CD4-positive, CD25-positive, alpha-beta regulatory T cell (primary cell): ENCODE results near the gene CLCA1. TPM values are rescaled to one million over a fixed set of nuclear protein-coding genes. Genes with fewer than 3 reads are reported as not detected.

Experiments used
- ATAC-seq, 2 donors: fragments of 150-1000 bp; cut with Tn5 transposase; one replicate each; pipeline ENCODE4 v1.10.0; 2021; ENCODE audit warnings: low read depth in 2 of 2, moderate number of reproducible peaks in 2 of 2, moderate library complexity in 1 of 2
- DNase-seq, 3 donors: peaks; one replicate each; pipeline versions ENCODE4 v3.0.0 to v3.0.0-alpha.2; 2012 to 2022; ENCODE audit warnings: mixed read lengths in 1 of 3
- H3K27ac ChIP-seq: one replicate; pipeline ENCODE4 v1.7.0; 2013; ENCODE audit warnings: mild to moderate bottlenecking, low read length; ENCODE audit not compliant: insufficient read depth, poor library complexity, severe bottlenecking
- H3K27me3 ChIP-seq: one replicate; pipeline ENCODE4 v1.7.0; 2013; ENCODE audit warnings: low read length; ENCODE audit not compliant: control insufficient read depth, insufficient read depth
- H3K36me3 ChIP-seq: one replicate; pipeline ENCODE4 v1.7.0; 2013; ENCODE audit warnings: mild to moderate bottlenecking, low read length, moderate library complexity; ENCODE audit not compliant: control insufficient read depth, insufficient read depth
- H3K4me1 ChIP-seq: 2 replicates; pipeline ENCODE4 v1.7.0; 2013; ENCODE audit warnings: mild to moderate bottlenecking, low read length; ENCODE audit not compliant: insufficient read depth, control insufficient read depth, poor library complexity, severe bottlenecking
- H3K4me3 ChIP-seq: one replicate; pipeline ENCODE4 v1.7.0; 2013; ENCODE audit warnings: low read depth, mild to moderate bottlenecking, low read length, moderate library complexity
- H3K9me3 ChIP-seq, 2 experiments: 1 replicate in 1 of 2; 2 replicates in 1 of 2; pipeline ENCODE4 v1.7.0; 2013; ENCODE audit warnings: low read length in 2 of 2, mild to moderate bottlenecking in 1 of 2, moderate library complexity in 1 of 2; ENCODE audit not compliant: control insufficient read depth in 2 of 2
- H3K27ac Mint-ChIP-seq, 3 donors: one replicate each; pipeline ENCODE4 v1.8.0; 2020 to 2022; ENCODE audit warnings: mild to moderate bottlenecking in 3 of 3, mixed read lengths in 3 of 3, moderate library complexity in 2 of 3
- H3K27me3 Mint-ChIP-seq: one replicate; pipeline ENCODE4 v1.8.0; 2022; ENCODE audit warnings: mild to moderate bottlenecking, mixed read lengths
- H3K36me3 Mint-ChIP-seq: one replicate; pipeline ENCODE4 v1.8.0; 2020; ENCODE audit warnings: mixed read lengths
- H3K4me1 Mint-ChIP-seq, 4 donors: one replicate each; pipeline ENCODE4 v1.8.0; 2020 to 2022; ENCODE audit warnings: mixed read lengths in 4 of 4, mild to moderate bottlenecking in 1 of 4
- H3K4me3 Mint-ChIP-seq, 4 donors: one replicate each; pipeline ENCODE4 v1.8.0; 2020 to 2022; ENCODE audit warnings: mild to moderate bottlenecking in 4 of 4, mixed read lengths in 4 of 4, moderate library complexity in 3 of 4
- H3K9me3 Mint-ChIP-seq, 7 donors: one replicate each; pipeline ENCODE4 v1.8.0; 2020 to 2022; ENCODE audit warnings: mixed read lengths in 7 of 7, mild to moderate bottlenecking in 3 of 7, moderate library complexity in 2 of 7
- polyA plus RNA-seq, 4 donors: library from polyadenylated mRNA; unstranded; fragments of 300-500 nt; fragmentation: Illumina TruSeq; gene quantifications; one replicate each; pipeline ENCODE4 v1.2.3, GENCODE V29; 2021
- total RNA-seq: library from RNA; stranded (reverse); gene quantifications from one replicate; pipeline ENCODE4 v1.2.3, GENCODE V29; 2022

The CLCA1 gene
- total and polyA plus RNA-seq, 5 donors from 2014 or later = not detected

GRCh38 chr1:86542631-86543030 lies 73.9 kb downstream of the CLCA1 start:
- H3K9me3 ChIP-seq = no peaks in the 10 kb centered on the region
- peaks cover 7% of the 10 kb centered on the region for H3K27me3 ChIP-seq
- peaks cover 14% of the 10 kb centered on the region for H3K27me3 Mint-ChIP-seq
- H3K27ac Mint-ChIP-seq = no peak overlapping the region
- H3K4me3 ChIP-seq = no peak overlapping the region
- H3K36me3 Mint-ChIP-seq = no peaks in the 10 kb centered on the region
- no peak overlapping the region for H3K27ac ChIP-seq
- no peaks in the 10 kb centered on the region for H3K9me3 Mint-ChIP-seq
- H3K4me3 Mint-ChIP-seq = no peak overlapping the region
- DNase-seq = no peak
- H3K36me3 ChIP-seq = no peaks in the 10 kb centered on the region
- no peak for ATAC-seq
- no peaks in the 10 kb centered on the region for H3K4me1 Mint-ChIP-seq
- no peaks in the 10 kb centered on the region for H3K4me1 ChIP-seq

DNA sequence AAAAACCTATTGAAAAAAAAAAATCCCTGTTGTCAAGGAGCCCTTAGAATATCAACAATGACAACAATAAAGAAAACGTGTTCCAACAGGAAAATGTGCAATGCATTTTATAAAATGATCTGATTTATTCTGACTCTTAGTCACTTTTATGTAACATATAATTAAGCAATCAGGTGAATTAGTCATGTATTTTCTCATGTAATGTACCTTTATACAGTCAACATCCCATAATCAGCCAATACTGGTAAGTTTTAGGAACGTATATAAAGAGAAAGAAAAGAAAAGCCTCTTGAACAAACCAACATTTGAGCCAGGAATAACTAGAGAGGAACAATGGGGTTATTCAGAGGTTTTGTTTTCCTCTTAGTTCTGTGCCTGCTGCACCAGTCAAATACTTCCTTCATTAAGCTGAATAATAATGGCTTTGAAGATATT lies 78.1 kb downstream of the CLCA1 start, which contains the start of gene CLCA4:
CLCA4 (plus strand) TSS at position 292 of the 435 bp plus-strand sequence; CDS start at position 334, 42 bp downstream.
- H3K27me3 ChIP-seq = no peaks in the 10 kb centered on the region
- H3K4me1 ChIP-seq = no peaks in the 10 kb centered on the region
- no peaks in the 10 kb centered on the region for H3K36me3 ChIP-seq
- DNase-seq (no peak), ATAC-seq (no peak)
- H3K4me3 ChIP-seq = no peak within 1 kb of the TSS
- no peaks in the 10 kb centered on the region for H3K36me3 Mint-ChIP-seq
- no peaks in the 10 kb centered on the region for H3K4me1 Mint-ChIP-seq
- H3K27me3 Mint-ChIP-seq = peaks cover 9% of the 10 kb centered on the region
- H3K27ac Mint-ChIP-seq = no peak within 1 kb of the TSS
- H3K4me3 Mint-ChIP-seq = no peak within 1 kb of the TSS
- no peaks in the 10 kb centered on the region for H3K9me3 ChIP-seq
- peaks cover 0 to 3% (median 0%) of the 10 kb centered on the region in 7 donors for H3K9me3 Mint-ChIP-seq
- no peak within 1 kb of the TSS for H3K27ac ChIP-seq

DNA sequence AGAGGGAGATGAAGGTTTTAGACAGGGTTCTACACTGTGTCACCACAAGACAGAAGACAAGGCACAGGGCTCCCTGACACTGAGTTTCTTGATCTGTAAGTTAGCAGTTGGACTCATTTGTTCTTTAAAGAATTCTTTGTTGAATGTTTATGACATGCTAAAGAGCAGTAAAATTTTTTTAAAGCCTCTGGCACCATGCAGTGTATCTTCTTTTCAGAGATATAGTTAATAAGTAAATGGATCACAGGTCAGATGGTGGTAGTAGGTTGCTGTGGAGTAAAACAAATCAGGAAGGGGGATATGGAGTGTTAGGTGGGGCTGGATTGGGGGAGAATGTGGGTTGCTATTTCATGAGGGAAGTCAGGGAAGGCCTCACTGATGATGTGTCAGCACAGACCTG lies 80.1 kb downstream of the CLCA1 start:
- H3K4me3 Mint-ChIP-seq = no peak overlapping the region
- no peak overlapping the region for H3K27ac ChIP-seq
- no peaks in the 10 kb centered on the region for H3K4me1 Mint-ChIP-seq
- no peaks in the 10 kb centered on the region for H3K36me3 Mint-ChIP-seq
- no peak overlapping the region for H3K4me3 ChIP-seq
- H3K27me3 Mint-ChIP-seq = peaks cover 6% of the 10 kb centered on the region
- H3K9me3 Mint-ChIP-seq = peaks cover 0 to 3% (median 0%) of the 10 kb centered on the region in 7 donors
- no peak overlapping the region for H3K27ac Mint-ChIP-seq
- DNase-seq (no peak), ATAC-seq (no peak)
- no peaks in the 10 kb centered on the region for H3K27me3 ChIP-seq
- no peaks in the 10 kb centered on the region for H3K9me3 ChIP-seq
- no peaks in the 10 kb centered on the region for H3K4me1 ChIP-seq
- H3K36me3 ChIP-seq = no peaks in the 10 kb centered on the region

Other genes with a start within 250 kb of the CLCA1 start
- 92.1 TPM for gene ODF2L, start 72.6 kb upstream of the CLCA1 start, total RNA-seq
- 10 to 100 TPM; 38.4 to 57.1 (median 43.9) TPM for gene ODF2L, start 72.6 kb upstream of the CLCA1 start, polyA plus RNA-seq
- gene CLCA2, start 44.8 kb upstream of the CLCA1 start, total RNA-seq = not detected
- gene CLCA2, start 44.8 kb upstream of the CLCA1 start, polyA plus RNA-seq = not detected
- not detected for gene CLCA4, start 78.2 kb downstream of the CLCA1 start, total RNA-seq
- gene CLCA4, start 78.2 kb downstream of the CLCA1 start, polyA plus RNA-seq = not detected
- 62.1 TPM for gene SH3GLB1, start 235.6 kb downstream of the CLCA1 start, total RNA-seq
- gene SH3GLB1, start 235.6 kb downstream of the CLCA1 start, polyA plus RNA-seq = 10 to 100 TPM; 45.2 to 76.9 (median 56.6) TPM